HG02938 (cell line): Measurements from ENCODE around the gene PCIF1.

ENCODE experiments used
- ATAC-seq: cut with Tn5 transposase; IDR thresholded peaks from one replicate; pipeline ENCODE4 v1.9.1; 2021; ENCODE audit warnings: mild to moderate bottlenecking, moderate library complexity; ENCODE audit not compliant: unreplicated experiment

The PCIF1 gene

DNA sequence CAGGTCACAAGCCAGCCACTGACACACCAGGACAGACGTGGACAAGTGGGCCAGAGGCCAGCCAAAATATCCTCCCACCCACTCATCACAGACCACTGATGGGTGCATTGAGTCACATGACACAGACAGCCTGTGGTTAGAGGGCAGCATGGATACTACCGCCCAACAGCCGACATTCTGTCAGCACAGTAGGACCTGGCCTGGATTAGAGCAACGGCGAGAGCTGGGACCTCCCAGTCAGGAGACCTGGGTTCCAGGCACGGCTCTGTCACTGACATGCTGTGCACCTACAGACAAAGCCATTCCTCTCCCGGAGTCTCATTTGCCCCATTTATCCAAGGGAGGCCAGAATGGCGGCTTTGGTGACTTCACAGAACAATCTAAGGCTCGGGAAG is 29.5 kb downstream of the PCIF1 start:
- no peak for ATAC-seq

DNA sequence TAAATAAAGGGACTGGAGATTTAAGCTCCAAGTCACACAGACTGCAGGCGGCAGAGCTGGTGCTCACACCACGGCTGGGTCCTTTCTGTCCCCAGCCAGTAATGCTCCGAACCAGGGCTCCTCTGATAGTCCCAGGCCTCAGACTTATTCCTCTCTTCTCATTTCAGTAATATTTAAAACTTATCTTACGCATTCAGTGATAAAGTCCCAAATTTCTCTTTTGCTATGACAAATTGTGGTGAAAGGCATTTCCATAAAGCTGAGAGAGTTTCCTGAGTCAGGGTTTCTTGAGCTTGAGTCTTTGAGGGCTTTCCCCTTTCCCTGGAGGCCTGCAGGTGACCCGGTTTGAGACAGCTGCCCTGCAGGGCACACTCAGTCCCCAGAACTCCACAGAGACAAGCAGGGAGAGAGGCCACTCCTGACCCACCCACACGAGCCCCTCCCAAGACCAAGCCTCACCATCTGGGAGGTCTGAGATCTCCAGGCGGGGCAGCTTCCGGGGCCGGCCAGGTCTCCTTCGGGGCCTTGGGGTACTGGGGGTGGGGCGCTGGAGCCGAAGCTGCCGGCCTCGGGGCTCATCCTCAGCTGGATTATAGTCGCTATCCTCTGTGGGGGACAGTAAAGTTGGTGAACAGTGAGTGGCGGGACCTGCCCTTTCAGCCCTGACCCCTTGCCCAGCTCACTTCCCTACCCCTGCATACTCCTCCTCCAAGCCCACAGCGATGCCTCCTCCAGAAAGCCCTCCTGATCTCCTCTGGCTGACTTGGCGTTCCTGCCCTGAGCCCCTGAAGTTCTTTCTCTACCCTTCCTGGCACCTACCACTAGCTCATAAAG is 30.9 kb downstream of the PCIF1 start:
- no peak for ATAC-seq

DNA sequence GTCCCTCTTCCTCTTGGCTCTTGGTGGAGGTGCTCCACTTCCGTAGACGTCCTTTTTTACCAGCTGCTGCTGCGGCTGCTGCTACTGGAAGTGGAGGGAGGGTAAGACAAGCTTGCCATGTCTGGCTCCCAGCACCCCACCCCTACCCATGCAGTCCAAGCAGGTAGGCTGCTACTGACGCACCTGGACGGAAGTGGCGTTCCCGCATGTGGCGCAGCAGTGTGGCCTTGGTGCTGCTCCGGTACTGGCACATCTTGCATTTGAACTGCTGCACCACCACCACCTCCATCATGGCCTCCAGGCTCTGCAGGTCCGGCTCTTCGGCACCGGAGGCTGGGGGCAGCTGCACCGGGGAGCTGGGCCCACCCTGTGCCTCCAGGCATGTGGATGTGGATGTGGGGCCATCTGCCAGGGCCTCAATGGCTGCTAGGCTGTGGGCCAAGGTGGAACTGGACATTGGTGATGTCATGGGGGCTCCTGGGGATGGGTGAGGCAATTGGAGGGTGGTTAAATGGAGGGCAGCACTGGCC is 33.1 kb downstream of the PCIF1 start:
- no peak for ATAC-seq

DNA sequence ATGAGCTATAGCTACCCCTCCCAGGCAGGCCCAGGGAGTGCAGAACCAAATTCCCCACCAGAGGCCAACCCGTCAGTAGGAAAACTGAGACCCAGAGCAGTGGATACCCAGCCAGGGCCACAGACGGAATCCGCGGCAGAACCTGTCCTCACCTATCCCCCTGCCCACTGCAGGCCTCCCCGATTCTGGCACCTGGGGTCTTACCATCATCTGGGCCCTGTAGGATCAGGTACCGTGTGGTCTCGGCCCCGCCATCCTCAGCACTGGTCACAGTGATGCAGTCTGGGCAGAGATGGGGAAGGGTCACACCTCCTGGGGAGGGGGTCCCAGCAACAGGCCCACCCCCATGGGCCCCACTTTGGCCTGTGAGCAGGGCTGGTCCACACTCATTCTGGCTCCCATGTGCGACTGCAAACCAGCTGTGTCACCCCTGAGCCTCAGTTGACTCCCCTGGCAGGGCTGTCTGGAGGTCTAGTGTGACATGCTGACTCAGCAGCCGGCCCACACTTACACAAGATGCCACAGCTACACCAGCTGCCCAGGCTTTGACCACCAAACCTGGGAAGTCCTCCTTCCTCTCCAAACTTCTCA is 33.7 kb downstream of the PCIF1 start:
- no peak for ATAC-seq

DNA sequence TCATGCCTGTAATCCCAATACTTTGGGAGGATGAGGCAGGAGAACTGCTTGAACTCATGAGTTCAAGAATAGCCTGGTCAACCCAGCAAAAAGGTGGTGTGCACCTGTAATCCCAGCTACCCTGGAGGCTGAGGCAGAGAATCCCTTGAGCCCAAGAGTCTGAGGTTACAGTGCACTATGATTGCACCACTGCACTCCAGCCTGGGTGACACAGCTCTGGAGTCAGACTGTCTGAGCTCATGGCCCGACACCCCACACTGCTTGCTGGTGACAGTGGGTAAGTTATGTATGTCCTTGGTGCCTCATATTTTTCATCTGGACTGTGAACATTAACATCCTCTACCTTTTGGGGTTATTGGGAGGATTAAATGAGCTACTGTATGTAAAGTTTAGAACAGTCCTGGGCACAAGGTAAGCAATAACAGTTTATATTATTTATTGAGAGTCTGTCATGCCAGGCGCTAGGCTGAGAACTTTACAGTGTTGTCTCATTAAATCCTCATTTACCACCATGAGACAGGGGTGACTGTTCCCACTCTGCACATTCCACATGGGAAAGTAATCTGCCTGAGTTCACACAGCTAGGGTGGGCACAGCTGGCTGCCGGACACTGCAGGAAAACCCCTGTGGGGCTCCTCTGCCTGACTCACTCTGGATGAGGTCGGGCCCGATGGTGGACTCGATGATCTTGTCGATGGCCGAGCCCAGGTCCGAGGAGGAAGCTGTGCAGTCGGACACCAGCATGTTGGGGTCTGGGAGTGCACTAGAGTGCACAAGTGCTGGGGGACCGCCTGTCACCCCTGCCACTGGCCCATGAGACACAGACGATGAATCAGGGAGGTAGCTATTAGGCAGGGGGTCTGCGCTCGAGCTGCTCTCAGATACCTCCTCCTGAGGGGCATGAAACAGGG is 34.6 kb downstream of the PCIF1 start:
- no peak for ATAC-seq

DNA sequence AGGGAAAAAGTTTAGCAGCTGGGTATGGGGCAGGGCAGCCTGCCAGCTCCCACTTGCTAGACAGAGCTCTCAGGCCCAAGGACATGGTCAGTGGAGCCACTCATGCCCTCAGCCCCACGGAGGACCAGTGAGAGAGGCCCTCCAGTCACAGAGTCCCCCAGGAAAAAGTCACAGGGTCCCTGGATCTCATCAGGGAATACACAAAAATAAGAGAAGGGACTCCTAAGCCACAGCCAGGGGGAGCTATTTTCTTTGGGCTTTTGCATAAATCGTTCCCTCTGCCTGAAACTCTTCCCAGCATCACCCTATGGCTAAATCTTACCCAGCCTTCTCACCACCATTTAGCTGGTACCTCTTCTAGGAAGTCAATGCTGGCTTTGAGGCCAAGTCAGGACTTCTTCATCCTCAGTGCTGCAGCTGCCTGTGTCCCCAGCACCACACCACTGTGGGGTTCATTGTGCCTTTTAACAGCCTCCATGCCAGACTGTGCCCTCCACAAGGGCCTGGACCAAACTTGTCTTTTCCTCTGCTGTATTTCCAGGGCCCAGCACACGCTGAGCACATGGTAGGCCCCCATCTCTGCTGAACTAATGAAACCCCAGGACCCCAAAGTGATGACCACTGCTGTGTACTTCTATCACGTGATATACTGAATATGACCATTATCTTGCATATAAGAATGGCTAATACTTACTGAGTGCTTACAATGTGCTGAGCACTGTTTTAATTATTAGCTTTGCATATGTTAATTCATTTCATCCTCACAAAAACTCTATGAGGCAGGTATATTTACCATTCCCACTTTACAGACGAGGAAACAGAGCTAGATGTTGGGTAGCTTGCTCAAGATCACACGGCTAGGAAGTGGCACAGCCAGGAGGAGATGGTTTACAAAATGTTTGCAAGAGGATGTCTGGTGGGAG is 35.5 kb downstream of the PCIF1 start:
- ATAC-seq = no peak

DNA sequence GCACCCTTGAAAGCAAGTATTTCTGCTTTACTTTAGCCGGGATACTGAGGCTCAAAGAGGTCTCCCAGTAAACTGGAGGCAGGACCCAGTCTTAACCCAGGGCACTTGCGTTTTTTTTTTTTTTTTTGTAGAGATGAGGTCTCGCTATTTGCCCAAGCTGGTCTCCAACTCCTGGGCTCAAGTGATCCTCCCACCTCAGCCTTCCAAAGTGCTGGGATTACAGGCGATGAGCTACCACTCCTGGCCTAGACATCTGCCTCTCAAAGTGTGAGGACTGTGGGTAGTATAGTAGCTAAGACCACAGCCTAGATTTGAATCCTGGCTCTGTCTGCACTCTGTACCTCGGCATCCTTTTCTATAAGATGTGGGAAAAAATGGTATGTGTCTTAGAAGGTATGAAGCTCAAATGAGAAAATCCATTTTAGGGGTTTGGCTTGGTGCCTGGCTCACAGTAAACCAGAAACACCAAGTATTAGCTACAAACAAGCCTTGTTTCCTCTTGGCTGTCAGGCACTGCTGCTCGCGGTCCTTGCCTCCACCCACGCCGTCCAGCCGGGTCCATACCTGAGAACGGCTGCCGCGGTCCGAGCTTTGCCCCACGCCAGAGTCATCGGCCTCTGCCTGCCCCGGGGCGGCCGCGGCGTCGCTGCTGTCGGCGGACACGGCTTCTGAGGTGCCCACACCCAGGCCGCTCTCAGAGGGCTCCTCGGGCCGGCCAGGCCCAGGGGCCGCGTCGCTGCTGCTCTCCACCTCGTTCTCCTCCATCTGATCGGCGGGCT is 36.4 kb downstream of the PCIF1 start:
- ATAC-seq = peak; percentile 9

DNA sequence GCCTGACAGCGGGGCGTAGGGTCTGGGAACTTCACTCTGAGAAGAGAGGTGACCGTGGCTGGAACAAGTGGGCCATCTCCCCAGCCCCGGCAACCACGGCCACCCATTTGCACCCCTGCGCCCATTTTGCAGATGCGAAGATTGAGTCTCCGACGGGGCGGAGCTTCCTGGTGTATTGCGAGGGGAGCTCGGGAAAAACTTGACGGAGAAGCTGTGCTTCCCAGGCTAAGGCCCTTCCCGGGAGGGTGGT is 36.9 kb downstream of the PCIF1 start:
- peak; percentile 14 for ATAC-seq

DNA sequence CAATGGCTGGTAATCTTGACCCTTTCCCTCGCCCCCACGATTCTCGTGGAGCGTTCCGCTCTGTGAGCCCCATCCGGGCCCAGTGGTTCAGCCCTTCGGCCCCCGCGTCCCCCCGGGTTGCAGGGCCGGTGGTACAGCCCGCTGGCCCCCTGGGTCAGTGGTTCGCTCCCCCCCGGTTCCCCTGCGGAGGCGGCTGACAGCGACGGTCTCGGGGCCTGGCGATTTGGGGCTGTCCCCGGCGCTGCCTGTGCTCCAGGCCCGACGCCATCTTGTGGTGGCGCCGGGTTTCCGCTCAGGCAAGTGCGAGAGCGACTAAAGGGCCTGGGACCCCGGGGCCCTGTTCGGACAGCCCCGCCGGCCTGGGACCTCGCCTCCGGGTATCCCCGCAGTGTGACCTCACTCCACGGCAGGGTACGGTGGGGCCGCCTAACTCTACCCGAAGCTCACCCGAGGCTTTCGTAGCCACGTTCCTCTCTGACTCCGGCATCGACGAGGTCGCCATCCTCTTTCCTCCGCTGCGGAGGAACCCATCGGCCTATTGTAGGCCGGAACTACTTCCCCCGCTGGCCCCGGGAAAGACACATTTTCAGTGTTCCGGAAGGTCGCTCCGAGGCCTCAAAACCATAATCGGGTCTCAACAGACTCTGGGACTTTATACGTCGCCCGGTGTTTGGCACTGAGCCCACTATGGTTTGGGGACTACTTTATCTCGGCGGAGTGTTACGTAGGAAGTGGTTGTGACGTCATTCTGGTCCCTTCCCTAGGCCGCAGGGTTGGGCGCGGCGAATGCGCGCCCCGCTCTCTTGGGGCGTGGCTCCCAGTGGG is 37.4 kb downstream of the PCIF1 start, which contains the start of gene ZNF335:
ZNF335 (minus strand) TSS at position 529 of the 825 bp plus-strand sequence. CDS start 793 bp downstream, outside the sequence.
- peak; percentile 60 for ATAC-seq

DNA sequence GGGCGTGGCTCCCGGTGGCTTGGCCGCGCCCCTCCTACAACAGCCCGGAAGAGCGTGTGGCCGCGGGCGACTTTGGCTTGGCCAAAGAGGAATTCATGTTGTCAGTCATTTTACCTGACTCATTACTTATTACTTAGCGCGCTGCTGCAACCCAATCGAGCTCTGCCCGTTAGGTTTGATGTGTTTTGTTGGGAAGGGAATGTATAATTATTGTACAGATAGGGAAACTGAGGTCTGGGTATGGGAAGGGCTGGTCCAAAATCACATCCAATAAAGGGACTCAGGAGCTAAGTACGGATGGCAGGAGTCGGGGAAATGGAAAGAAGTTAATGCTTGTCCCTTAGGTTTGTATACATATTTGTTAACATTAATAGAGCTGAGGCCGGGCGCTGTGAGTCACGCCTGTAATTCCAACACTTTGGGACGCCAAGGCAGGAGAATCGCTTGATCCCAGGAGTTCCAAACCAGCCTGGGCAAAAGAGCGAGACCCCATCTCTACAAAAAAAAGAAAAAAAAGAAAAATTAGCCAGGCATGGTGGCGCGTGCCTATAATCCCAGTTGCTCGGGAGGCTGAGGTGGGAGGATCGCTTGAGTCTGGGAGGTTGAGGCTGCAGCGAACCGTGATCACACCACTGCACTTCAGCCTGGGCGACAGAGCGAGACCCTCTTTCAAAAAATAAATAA is 38.2 kb downstream of the PCIF1 start:
- ATAC-seq = no peak

DNA sequence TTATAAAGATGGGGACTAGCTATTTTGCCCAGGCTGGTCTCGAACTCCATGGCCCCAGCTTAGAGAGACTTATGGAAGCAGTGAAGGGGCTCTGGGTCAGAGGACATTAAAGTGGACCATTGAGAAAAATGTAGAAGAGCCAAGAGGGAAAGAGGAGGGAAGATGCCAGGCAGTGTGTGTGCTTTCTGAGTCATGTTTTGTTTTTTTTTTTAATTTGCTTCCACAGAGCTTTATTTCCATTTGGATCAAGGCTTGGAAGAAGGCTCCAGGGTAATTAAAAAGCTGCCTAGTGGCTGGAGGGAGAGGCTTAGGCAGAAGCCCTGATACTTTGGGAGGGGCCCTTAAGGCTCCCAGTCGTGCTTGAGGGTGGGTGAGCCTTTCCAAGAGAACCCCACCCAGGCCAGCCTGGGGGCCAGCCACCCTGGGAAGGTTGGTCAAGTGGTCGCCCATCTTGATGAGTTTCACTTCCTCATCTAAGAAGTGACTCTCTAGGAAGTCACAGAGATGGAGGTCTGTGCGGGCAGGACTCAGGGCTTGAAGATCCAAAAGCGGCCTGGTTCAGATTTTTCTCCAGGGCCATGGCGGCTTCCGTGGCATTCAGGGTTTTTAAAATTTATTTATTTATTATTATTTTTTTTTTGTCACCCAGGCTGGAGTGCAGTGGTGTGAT is 40.5 kb downstream of the PCIF1 start:
- ATAC-seq = no peak

DNA sequence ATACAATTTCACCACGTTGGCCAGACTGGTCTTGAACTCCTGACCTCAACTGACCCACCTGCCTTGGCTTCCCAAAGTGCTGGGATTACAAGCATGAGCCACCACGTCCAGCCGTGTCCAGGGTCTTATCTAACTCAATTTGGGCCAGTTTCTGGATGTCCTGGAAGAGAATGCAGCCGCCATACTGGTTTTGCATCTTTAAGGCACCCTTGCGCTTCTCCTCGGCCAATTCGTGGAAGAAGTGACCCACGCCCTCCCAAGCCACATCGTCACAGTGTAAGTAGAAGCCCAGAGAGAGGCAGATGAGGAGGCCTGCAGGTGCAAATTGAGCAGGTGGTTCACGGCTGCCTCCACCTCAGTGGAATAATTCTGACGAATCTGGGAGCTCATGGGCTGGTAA is 41.2 kb downstream of the PCIF1 start:
- ATAC-seq = no peak

DNA sequence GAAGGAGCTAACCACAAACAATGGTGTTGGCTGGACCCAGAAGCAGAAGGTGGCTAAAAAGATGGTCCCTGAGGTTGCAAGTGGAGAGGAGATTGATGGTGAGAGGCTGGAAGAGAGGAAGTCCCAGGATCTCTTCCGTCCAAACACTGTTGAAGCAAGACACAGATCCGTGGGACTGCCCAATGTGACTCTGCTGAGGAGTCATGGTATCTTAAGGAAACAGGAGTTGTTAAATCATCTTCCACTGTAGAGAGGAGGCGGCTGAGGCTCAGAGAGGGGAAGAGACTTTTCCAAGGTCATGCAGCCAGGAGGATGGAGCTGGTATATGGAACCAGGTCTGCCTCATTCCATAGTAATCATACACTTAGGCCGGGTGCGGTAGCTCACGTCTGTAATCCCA is 41.6 kb downstream of the PCIF1 start:
- no peak for ATAC-seq

DNA sequence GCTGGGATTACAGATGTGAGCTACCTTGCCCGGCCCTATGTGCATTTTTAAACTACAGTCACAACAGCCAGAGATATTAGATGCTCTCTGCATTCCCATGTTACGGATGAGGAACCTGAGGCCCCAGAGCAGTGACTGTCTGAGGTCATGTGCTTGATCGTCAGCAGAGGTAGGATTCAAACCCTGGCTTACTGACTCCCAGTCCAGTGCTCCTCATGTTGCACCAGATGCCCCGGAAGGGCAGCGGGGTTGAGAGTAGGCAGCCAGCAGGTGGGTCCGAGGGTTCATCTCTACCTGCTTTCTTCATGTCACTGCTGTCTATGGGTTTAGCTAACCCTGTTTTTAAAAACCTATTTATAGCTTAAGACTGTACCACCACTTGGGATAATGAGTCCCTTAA is 46.8 kb downstream of the PCIF1 start:
- no peak for ATAC-seq

DNA sequence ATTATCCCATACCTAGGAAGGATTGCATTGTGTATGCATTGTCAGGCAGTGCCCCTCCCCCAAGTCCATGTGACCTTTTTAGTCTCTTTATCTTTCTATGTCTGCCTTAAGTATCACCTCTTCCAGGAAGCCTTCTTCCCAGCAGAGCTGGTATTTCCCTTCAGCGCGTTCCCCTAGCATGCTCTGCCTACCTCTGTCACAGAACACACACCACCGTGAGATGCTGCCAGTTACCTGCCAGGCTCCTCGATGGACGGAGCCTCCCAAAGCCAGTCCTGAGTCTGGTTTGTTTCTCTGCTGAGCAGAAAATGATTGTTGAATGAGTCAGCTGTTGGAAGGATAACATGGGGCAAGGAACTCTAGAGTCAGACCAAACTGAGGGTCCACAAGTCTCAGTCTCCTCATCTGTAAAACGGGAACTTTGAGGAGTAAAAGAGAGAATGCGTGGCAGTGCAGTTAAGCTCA is 48.8 kb downstream of the PCIF1 start:
- ATAC-seq = no peak

DNA sequence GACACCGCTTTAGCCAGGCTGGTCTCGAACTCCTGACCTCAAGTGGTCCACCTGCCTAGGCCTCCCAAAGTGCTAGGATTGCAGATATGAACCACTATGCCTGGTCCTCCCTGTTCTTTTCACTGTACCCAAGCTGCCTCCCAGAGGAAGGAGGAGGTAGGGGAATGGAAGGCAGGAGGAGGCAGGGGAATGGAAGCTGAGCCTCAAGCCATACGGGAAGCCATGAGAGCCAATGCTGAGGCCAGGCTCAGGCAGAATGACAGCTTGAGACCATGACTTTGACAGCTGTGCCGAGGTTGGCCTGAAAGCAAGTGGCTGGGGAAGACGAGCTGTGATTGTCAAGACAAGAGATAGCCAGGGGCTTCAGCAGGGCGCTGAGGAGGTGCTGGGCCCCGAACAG is 51.1 kb downstream of the PCIF1 start:
- ATAC-seq = no peak

DNA sequence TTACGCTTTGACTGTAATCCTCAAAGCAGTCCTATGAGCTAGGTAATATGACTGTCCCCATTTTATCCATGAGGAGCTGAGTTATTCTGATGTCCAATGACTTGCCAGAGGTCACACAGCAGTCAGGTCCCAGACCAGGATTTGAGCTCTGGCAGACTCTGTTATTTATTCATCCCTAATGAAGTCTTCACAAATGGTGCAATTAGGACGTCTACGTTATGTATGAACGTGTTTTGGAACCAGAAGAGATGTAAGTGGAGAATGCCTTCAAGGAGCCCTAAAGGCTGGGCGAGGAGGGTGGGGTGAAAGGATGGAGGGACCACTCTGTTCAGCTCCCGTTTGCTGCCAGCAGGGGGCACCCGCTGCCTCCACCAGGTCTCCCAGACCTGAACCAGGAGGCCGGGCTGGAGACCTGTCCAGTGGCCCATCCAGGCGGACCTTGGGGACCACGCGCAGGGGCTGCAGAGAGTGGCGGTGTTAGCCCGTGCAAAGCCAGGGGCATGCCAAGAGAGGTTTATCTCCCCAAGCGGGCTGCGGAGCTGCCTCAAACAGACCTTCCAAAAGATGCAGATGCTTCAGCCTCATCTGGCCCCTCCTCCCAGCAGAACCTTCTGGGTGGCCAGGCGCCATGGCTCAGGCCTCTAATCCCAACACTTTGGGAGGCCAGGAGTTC is 52.8 kb downstream of the PCIF1 start:
- ATAC-seq = no peak
